ENCODE results near the gene FAM234B.

FAM234B gene

GRCh38 chr12:13119826-13120225, 75.6 kb downstream of the FAM234B start:
- DNase-seq (ENCODE audit: low read depth), result no peak

GRCh38 chr12:13120413-13120812, 76.2 kb downstream of the FAM234B start:
- no peak for DNase-seq (ENCODE audit: low read depth)

- no peak for DNase-seq (ENCODE audit: low read depth)
Observed at GRCh38 chr12:13121568-13121967, 77.4 kb downstream of the FAM234B start.

GRCh38 chr12:13124656-13125505, 80.7 kb downstream of the FAM234B start:
- no peak for DNase-seq (ENCODE audit: low read depth)

- no peak for DNase-seq (ENCODE audit: low read depth)
Observed at GRCh38 chr12:13125996-13126395, 81.8 kb downstream of the FAM234B start.

GRCh38 chr12:13126494-13126893, 82.3 kb downstream of the FAM234B start:
- DNase-seq (ENCODE audit: low read depth), result no peak

GRCh38 chr12:13127444-13127843, 83.3 kb downstream of the FAM234B start:
- no peak for DNase-seq (ENCODE audit: low read depth)

GRCh38 chr12:13128291-13128965, 84.2 kb downstream of the FAM234B start:
- DNase-seq (ENCODE audit: low read depth), result no peak

- DNase-seq (ENCODE audit: low read depth), result no peak
Observed at GRCh38 chr12:13130981-13131380, 86.8 kb downstream of the FAM234B start.
